EH (cell line): ENCODE data around the gene DCST1.
A peak's percentile ranks its signal among the peaks of the same experiment; 100 is the strongest.

Source experiments
- DNase-seq: peaks from one replicate; pipeline ENCODE4 v3.0.0-alpha.2; 2015; ENCODE audit warnings: low read depth

DCST1 gene

GRCh38 chr1:155075535-155075934, 41.9 kb downstream of the DCST1 start:
- no peak for DNase-seq

- no peak for DNase-seq
Observed at GRCh38 chr1:155076371-155076770, 42.7 kb downstream of the DCST1 start.

GRCh38 chr1:155077346-155077745, 43.7 kb downstream of the DCST1 start:
- no peak for DNase-seq

DNA sequence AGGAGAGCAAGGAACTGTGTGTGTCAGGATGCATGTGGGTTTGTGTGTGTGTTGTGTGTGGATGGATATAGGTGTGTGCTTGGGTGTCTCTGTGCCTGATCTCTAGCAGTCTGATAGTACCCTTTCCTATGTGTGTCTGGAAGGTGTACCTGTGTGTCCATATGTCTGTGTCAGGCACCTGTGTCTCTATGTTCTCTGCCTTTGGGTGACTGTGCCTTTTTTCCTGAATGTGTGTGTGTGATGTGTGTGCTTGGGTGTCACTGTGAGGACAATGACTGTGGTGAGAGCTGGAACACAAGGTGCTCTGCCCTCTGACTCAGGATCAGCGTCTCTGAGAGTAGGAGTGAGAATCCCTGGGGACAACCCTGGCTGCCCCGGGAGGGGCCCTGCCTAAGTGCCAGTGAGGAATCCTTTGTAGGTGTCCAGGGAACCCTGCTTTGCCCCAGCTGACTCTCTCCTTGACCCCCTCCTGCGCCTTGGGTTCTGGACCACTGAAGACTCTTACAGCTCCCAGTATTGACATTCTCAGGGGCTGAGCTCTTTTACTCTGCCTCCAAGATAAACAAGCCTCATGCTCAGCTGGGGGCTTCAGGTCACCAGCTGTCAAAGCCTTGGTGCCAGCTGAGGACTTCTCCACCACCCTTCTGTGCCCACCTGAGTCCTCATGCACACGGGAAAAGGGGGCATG, 44.3 kb downstream of the DCST1 start:
- no peak for DNase-seq

DNA sequence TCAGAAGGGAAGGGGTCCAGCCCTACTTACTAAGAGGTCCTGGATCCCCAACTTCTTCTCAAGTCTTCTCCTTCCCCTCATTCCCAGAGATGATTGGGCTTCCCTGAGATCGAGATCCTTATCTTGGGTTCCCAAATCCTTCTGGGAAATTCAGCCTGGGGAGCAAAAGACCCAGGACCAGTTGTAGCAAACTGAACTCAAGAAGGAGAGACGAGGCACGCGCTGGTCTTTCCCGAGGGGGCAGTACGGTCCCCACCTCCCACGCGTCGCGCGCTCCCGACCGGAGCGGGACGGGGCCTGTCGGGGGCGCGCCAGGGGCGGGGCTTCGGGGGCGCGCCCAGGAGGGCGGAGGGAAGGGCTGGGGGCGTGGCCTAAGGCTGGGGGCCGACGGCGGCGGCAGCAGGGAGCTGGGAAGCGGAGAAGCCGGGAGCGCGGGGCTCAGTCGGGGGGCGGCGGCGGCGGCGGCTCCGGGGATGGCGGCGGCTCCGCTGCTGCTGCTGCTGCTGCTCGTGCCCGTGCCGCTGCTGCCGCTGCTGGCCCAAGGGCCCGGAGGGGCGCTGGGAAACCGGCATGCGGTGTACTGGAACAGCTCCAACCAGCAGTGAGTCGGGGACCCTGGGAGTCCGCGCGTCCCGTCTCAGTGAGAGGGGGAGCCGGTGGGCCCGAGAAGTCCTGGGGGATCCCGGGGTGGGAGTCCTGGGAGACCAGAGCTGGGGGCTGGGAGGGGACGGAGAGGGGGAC, 45.0 kb downstream of the DCST1 start, which contains the start of gene EFNA3:
Gene EFNA3, plus strand, starts transcription at position 369 of the 741 bp plus-strand sequence. Its CDS starts 105 bp downstream, at position 474.
- DNase-seq: peak; percentile 58

DNA sequence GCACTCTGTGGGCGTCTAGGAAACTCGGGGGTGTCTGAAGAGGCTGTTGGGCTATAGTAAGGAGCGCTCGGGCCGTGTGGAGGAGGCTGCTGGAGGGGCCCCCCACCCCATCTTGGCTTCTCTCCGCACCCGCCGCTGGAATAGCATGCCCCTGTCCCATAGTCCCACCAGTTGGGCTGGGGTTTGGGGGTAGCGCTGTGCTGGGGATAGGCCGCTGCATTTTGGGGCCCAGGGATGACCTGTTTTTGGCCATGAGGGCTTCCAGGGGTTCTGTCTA, 45.5 kb downstream of the DCST1 start:
- DNase-seq: no peak

GRCh38 chr1:155079487-155080311, 46.1 kb downstream of the DCST1 start:
- no peak for DNase-seq

GRCh38 chr1:155080312-155081228, 46.9 kb downstream of the DCST1 start:
- DNase-seq: peak; percentile 19

DNA sequence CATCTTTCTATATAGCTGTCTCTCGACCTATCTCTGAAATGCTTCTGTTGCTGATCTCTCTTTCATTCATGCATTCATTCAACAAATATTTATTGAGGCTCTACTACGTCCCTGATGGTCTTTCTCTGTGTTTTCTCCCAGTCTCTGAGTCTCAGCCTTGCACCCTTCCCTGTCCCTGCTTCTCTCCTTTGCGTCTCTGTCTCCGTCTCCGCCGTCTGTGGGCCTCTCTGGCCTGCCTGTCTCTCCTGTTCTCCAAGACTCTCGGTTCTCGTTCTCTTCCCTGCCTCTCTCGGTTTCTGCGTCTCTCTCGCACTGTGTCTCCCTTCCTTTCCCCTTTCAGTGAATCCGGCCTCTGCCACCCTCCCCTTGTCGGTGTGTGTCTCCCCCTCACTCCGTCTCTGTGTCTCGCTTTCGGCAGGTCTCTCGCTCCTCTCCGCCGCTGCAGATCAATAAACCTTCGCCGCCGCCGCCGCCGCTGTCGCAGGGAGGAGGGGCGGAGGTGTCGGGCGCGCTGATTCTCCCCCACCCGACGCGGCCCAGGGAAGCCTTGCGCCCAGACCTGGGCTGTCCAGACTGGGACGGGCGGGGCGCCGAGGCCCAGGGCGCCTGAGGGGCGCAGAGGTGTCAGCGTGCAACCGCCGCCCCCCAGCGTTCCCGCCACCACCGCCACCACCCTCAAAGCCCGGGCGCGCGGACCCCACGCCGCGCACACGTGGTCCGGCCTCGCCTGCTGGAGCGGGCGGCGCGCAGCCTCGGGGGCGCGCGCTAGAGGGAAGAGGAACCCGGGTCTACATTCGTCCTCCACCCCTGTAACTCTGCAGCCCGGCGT, 48.1 kb downstream of the DCST1 start:
- DNase-seq: peak; percentile 11

DNA sequence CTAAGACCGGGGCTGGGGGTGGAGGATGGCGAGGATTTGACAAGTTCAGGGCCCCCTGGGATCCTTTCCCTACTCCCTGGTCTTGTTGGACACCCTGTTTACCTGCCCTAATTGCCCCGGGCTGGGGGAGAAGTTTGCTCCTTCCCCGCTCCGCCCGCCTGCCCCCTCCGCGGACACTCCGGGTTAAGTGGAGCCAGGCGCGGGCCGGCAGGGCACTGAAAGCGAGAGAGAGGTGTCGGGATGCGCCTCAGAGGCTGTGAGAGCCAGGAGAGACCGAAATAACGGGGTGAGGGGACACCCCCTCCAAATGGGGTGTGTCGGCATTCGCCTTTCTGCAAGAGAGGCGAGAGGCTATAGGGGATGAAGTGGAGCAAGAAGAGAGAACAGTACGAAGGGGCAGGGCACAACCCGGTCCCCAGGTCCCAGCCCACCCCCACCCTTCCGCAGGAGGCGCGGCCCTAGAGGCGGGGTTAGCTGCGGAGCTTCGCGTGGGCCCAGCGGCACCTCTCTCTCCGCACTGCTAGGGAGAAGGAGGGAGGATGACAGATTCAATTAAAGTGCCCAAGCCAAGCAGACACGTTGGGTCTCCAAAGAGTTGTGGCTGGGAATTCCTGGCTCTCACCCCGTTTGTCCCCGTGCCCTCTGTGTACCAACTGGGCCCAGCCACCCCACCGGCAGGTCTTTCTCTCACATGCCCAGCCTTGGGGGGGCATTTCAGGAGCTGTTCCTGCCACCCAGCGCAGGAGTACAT, 48.9 kb downstream of the DCST1 start:
- no peak for DNase-seq

GRCh38 chr1:155083052-155083541, 49.5 kb downstream of the DCST1 start:
- DNase-seq: no peak

DNA sequence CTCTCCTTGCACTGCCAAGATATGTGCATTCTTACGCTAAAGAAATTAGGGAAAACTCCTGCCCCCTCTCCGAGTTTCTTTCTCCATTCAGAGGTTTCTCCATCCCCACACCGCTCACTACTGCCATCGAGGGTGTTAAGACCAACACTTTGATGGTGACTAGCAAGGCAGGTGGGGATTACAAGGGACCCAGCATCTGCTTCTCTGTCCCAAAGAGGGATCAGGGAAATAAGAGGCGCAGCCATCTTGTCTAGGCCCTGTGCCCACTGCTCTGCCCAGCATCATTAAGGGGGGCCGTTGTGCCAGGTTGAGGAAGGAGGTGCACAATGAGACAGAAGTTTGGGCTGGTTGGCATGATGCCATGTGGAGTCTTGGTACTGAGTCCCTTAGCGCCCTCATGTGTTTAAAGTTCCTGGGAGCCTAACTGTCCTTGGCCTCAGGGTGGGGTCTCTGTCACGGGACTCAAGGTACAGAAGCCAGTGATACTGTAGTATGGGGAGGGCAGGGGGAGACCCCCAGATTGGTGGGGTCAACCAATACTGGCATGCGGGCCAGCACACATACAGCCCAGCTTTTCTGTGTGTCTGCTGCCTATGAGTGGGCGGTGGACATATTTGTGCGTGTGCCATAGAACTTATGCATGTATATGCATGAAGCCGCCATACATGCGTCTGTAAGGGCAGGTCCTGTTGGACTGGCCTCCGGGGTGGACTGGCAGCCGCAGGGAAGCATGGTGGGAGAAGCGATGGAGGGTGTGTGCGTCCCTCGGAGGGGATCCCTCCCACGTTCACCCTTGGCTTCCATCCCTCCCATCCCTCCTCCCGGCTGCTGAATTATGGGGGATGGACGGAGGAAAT, 50.5 kb downstream of the DCST1 start:
- peak; percentile 50 for DNase-seq

GRCh38 chr1:155084722-155085503, 51.3 kb downstream of the DCST1 start:
- peak; percentile 95 for DNase-seq

- DNase-seq: peak; percentile 62
Observed at GRCh38 chr1:155085504-155086127, 52.0 kb downstream of the DCST1 start.

DNA sequence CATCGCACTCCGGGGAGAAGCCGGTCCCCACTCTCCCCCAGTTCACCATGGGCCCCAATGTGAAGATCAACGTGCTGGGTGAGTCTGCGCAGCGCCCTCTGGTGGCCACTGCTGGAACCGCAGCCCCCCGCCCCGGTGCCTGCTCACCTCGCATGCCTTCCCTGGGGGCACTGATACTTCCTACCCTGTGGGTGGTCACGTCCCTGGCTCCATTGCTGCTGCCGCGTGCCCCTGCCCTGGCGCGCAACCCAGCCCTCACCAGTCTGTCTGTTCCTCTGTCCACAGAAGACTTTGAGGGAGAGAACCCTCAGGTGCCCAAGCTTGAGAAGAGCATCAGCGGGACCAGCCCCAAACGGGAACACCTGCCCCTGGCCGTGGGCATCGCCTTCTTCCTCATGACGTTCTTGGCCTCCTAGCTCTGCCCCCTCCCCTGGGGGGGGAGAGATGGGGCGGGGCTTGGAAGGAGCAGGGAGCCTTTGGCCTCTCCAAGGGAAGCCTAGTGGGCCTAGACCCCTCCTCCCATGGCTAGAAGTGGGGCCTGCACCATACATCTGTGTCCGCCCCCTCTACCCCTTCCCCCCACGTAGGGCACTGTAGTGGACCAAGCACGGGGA, 52.6 kb downstream of the DCST1 start:
- DNase-seq: peak; percentile 50

- no peak for DNase-seq
Observed at GRCh38 chr1:155086856-155087535, 53.4 kb downstream of the DCST1 start.
